Left kidney (tissue), 8 donors: ENCODE data around the gene MAP4K4. TPM values are rescaled to one million over a fixed set of nuclear protein-coding genes. Genes with fewer than 3 reads are reported as not detected.

Source experiments
- DNase-seq: peaks from one replicate; pipeline ENCODE4 v3.0.0-alpha.2; 2013
- long read RNA-seq, 8 donors: transcript quantifications; one replicate each; lab custom pipeline, GENCODE V29; 2026
- polyA plus RNA-seq: library from polyadenylated mRNA; unstranded; fragments of 120-200 nt; gene quantifications from one replicate; pipeline ENCODE4 v1.2.1, GENCODE V29; 2013; ENCODE audit not compliant: insufficient read length

MAP4K4 gene
- polyA plus RNA-seq: 88.4 TPM
- long read RNA-seq, donor 1, partial matches to known transcripts: 21 of 23 reads
- long read RNA-seq, donor 1, other reads (novel, unspliced or antisense): 0 of 23 reads
- long read RNA-seq, donor 2, partial matches to known transcripts: 47 of 48 reads
- long read RNA-seq, donor 2, other reads (novel, unspliced or antisense): 0 of 48 reads
- long read RNA-seq, donor 3, partial matches to known transcripts: 29 of 30 reads
- long read RNA-seq, donor 3, other reads (novel, unspliced or antisense): 0 of 30 reads
- long read RNA-seq, donor 4: 0 reads
- long read RNA-seq, donor 5, partial matches to known transcripts: 36 of 36 reads
- long read RNA-seq, donor 5, other reads (novel, unspliced or antisense): 0 of 36 reads
- long read RNA-seq, donor 6, partial matches to known transcripts: 23 of 24 reads
- long read RNA-seq, donor 6, other reads (novel, unspliced or antisense): 0 of 24 reads
- long read RNA-seq, donor 7, partial matches to known transcripts: 52 of 52 reads
- long read RNA-seq, donor 7, other reads (novel, unspliced or antisense): 0 of 52 reads
- long read RNA-seq, donor 8: 0 reads

DNA sequence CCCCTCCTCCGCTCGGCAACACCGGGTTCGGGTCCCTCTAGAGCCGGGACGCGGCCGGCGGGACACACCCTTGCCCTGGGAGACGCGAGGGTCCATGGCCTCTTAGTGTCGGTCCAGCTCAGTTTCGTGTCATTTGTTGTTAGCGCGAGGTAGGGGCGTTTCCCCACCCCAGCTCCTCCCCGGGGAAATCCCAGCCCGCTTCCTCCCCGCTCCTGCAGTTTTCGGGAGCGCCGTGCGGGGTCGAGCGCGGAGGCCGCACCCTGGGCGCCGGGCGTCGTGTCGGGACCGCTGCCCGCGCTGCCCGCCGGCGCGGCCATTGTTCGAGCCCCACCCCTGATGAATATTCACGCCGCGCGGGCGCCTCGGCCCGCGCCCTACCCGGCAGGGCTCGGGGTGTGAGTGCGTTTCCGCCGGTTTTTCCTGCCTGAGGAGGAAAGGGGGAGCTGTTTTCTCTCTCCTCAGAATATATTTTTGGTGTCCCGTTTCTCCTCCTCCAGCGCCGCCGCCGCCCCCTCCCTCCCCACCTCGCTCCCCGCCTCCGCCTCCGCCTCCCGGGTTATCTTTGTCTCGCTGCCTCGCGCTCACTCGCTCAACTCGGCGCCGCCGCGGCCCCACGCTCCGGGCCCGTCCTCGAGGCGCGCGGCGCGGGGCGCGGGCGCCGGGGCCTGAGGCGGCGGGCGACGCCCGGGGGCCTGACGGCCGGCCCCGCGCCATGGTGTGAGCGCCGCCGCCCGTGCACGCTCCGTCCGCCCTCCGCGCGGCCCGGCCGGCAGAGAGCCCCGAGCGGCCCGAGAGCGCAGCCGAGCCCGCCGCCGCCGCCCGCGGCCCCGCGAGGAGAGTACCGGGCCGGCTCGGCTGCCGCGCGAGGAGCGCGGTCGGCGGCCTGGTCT is at the start of gene MAP4K4:
TSS of gene MAP4K4 (plus strand) at position 584 of the 890 bp plus-strand sequence. CDS start 374 bp downstream, outside the sequence.
- DNase-seq: peak; percentile 73

DNA sequence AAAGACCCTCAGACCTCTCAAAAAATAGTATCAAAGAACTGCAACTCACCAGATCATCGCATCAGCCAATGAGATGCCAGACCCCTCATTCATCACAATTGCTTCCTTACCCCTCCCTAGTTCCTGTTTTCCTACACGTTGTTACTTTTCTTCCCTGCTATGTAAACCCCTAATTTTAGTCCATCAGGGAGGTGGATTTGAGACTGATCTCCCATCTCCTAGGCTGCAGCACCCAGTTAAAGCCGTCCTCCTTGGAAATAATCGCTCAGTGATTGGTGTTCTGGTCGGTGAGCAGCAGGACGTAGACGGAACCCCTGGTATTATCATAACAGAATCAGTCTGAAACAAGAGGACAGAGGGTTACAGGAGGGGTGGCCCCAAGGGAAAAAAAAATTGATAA is 44.0 kb upstream of the MAP4K4 start:
- DNase-seq: no peak

- no peak for DNase-seq
These were observed 41.6 kb upstream of the MAP4K4 start for GRCh38 chr2:101655702-101656422.

DNA sequence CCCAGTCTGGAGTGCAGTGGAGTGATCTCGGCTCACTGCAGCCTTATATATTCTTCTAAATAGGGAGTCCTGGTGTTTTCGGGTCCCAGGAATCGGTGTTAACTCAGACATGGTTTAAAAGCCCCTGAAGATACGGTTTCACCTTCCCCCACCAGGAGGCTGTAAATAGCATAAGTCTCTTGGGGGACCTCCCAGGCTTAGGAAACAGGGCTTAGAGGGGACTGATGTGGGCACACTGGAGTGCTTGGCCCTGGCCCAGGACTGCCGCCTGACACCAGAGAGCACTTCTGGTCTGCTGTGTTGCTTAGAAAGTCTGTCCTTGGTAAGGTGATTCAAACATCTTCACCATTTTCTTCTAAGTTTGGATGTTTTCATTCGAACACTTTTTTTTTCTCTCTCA is 39.7 kb upstream of the MAP4K4 start:
- DNase-seq: no peak

- no peak for DNase-seq
These were observed 39.1 kb upstream of the MAP4K4 start for GRCh38 chr2:101658387-101658786.

DNA sequence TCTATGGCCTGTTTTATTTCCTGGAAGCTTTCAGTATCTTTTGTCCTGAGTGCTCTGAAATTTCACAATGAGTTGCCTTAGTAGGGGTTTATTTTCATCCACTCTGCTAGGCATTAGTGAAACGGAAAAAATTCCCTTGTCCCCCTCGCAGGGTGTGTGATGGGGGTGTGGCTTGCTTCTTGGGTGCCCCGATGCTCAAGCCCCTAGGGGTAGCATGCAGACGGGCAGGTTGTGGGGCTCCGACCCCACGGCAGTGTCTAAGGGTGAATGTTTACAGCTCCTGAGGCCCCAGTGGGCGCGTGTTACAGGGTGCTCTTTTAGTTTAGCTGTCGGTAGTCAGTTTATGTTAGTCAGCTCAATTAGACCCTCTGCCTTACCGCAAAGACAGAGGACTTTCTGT is 32.2 kb upstream of the MAP4K4 start:
- no peak for DNase-seq

GRCh38 chr2:101667823-101668222 is 29.7 kb upstream of the MAP4K4 start:
- no peak for DNase-seq

- no peak for DNase-seq
These were observed 25.5 kb upstream of the MAP4K4 start for GRCh38 chr2:101672047-101672446.

DNA sequence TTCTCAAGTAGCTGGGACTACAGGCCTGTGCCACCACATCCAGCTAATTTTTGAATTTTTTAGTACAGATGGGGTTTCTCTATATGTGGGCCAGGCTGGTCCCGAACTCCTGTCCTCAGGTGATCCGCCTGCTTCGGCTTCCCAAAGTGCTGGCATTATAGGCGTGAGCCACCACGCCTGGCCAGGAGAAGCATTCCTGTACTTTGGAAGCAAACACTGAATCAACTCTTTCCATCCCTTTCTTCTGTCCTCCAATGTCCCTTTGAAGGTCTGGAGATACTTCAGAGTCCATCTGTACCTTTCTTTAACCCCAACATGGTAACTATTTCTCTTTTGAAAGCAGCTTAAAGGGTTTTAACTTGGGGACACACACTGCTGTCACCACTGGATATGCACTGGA is 23.6 kb upstream of the MAP4K4 start:
- DNase-seq: no peak

DNA sequence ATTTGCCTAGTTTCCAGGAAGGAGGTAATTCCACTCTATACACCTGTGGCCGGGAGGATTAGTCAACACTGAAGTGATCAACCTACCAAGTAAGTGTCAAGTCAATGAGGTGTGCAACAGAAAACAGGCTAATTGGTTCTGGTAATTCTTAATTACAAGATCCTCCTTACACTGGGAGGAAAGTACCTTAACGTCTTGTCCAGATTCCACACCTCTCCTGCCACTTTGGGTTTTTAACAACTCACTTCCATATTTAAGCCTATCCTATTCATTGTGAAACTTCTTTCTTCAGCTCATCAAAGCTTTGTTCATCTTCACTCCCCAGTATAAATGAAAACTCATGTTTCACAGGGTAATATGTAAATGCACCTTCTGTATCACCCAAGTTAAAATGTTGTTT is 22.0 kb upstream of the MAP4K4 start:
- DNase-seq: no peak

DNA sequence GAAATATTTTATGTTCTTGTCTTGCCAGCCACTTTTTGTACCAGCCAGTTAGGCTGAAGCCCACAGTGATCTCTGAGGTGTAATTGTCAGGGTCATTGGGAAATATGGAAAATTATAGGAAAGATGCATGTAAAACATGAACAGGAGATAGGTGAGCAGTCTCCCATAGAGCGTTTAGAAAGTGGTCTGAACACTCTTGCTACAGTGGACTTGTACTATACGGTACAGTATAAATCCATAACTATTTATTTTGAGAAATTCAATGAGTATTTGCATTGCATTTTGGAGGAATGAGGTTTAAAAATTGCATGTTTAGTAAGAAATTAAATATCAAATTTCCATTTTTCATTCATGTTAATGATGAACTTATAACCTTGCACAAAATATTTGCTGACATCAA is 20.8 kb upstream of the MAP4K4 start:
- DNase-seq: no peak

GRCh38 chr2:101677658-101678057 is 19.8 kb upstream of the MAP4K4 start:
- DNase-seq: no peak

DNA sequence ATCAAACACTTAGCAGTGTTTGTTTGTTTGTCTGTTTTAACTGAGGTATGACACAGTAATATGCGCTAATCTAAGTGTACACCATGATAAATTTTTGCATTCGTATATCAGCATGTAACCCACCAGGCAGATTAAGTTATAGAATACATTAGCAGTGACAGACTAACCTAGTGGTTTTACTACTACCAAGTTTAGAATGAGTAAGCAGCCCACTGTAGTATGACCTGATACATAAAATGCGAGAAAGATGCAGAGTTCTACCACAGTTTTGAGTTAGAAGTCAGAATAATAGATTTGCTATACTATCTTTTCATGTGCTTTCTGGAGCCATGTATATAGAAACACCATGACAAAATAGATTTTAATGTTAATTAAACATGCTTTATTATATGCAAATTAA is 19.1 kb upstream of the MAP4K4 start:
- DNase-seq: no peak

GRCh38 chr2:101679037-101679726 is 18.3 kb upstream of the MAP4K4 start:
- DNase-seq: no peak

- DNase-seq: no peak
These were observed 17.6 kb upstream of the MAP4K4 start for GRCh38 chr2:101679801-101680487.

DNA sequence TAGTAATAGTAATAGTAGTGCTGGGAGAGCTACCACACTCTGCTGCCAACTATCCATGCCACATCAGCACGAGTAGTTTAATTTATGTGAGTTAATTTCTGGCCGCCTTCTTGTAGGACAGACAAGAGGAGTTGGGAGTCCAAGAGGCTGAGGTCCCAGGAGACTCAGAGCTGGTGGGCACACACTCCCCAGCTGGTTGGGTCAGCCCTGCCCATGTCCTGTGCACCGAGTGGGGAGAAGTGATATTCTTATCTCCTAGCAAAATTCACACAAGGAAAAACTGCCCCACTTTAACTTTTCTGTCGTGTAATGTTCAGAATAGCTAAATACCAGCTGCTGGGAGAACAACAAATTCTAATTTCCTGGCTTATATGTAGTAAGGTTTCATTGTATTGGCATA is 15.2 kb upstream of the MAP4K4 start:
- DNase-seq: no peak

DNA sequence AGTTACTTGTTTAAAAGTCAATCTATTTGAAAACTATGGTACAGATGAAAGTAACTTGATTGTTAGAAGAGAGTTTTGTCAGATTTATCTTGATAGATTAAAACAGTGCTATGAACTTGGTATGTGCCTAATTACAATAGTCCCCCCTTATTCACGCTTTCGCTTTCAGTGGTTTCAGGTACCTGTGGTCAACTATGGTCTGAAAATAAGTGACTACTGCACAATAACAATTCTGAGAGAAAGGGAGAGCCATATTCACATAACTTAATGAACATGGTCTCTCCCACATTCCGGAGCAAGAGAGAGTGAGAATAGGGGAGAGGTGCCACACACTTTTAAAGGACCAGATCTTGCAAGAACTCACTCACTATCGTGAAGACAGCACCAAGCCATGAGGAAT is 13.2 kb upstream of the MAP4K4 start:
- DNase-seq: no peak

GRCh38 chr2:101688261-101688660 is 9.2 kb upstream of the MAP4K4 start:
- no peak for DNase-seq

DNA sequence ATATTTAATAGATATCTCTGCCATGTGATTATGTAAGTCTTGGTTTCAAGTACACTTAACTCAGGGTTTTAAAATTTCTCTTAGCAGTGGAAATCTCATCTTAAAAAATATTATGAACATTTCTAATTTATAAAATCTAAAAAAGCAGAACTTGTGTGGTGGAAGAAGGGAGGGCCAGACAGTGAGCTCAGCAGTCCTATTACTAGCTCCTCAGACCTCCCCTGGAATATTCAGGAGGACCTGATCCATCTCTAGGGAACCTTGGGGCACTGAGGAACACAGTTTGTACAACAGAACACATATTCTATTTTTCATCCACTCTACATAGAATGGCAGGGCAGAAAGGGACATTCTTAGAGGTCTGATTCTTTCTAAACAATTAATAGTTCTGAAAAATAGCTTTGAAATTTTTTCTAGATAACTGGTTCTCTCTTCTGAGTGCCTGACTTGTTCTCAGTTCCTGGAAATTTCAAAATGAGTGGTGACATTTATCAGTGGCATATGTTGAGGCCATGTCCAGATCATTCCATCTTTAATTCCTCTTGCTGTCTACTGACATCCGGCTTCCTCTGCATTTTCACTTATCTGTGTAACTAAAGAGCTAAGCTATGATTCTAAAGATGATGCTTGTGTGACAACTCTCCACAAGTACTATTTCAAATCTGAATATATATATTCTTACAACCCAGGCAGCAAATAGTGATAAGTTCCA is 8.2 kb upstream of the MAP4K4 start:
- DNase-seq: no peak

DNA sequence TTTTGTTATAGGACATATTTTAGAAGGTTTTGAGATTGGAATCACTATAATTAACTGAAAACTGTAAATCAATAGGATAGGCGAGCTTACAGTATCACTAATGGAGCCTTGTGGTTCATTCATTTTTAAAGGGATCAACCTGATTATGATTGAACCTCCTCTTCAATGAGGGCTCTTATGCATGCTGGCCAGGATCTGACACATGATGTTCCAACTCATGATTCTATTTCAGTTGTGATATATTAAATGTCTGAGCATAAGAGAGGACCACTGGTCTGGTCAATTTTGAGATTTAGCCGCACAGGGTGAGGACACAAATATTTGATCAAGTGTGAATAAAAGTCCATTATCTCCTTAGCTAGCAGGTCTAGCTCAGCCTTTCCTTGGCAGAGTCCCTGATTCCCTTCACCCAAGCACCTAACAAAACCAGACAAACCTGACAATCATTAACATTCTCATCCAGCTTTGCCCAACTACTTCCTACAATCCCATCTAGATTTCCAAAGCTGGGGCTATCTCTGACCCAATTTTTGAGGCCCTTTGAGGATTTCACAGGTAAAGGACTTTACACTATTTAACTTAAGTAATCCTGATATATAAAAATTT is 6.9 kb upstream of the MAP4K4 start:
- no peak for DNase-seq
